Caco-2 (cell line): ENCODE measurements around the gene RMDN3. TPM values are rescaled to one million over a fixed set of nuclear protein-coding genes. Genes with fewer than 3 reads are reported as not detected.

Experiments used
- BruUV-seq: library from RNA; stranded (reverse); fragments of 400-500 nt; replicated peaks from 2 replicates; lab custom pipeline; 2021; lab: Mats Ljungman, UMichigan
- CTCF ChIA-PET: fragments of 300-600 bp; sonication (Branson Sonifier 250); formaldehyde crosslinking; loops from one replicate; lab custom pipeline; 2022; ENCODE audit warnings: antibody characterized with exemption; lab: Charles Lee
- POLR2A ChIA-PET: fragments of 300-600 bp; sonication (Branson Sonifier 250); formaldehyde crosslinking; loops from one replicate; lab custom pipeline; 2022; ENCODE audit warnings: antibody characterized with exemption; lab: Charles Lee
- DNase-seq, 2 experiments: peaks; one replicate each; pipeline versions ENCODE4 v3.0.0 to v3.0.0-alpha.2; 2020 to 2022
- H3K27me3 ChIP-seq: replicated peaks from 2 replicates; pipeline ENCODE4 v1.6.0; 2011; ENCODE audit warnings: low read length; ENCODE audit not compliant: control insufficient read depth, insufficient read depth
- H3K36me3 ChIP-seq: 2 replicates; pipeline ENCODE4 v1.5.1; 2011; ENCODE audit warnings: low read length; ENCODE audit not compliant: control insufficient read depth, insufficient read depth
- H3K4me1 ChIP-seq: fragments of 250-450 bp; sonication (Bioruptor Pico); 2 replicates; pipeline ENCODE4 v1.5.1; 2020; ENCODE audit warnings: mild to moderate bottlenecking
- H3K4me3 ChIP-seq: 2 replicates; pipeline ENCODE4 v1.5.1; 2011; ENCODE audit warnings: low read depth, mild to moderate bottlenecking, control low read depth, low read length
- H3K9me3 ChIP-seq: fragments of 250-450 bp; sonication (Bioruptor Pico); 2 replicates; pipeline ENCODE4 v1.5.1; 2020; ENCODE audit warnings: mild to moderate bottlenecking, moderate library complexity
- H3K27ac Mint-ChIP-seq: one replicate; pipeline ENCODE4 v1.8.0; 2022; ENCODE audit warnings: mixed read lengths; ENCODE audit not compliant: unreplicated experiment
- H3K27me3 Mint-ChIP-seq: one replicate; pipeline ENCODE4 v1.8.0; 2022; ENCODE audit warnings: mixed read lengths; ENCODE audit not compliant: insufficient read depth, unreplicated experiment
- H3K36me3 Mint-ChIP-seq: one replicate; pipeline ENCODE4 v1.8.0; 2022; ENCODE audit warnings: mild to moderate bottlenecking, mixed read lengths; ENCODE audit not compliant: insufficient read depth, unreplicated experiment
- H3K4me1 Mint-ChIP-seq: one replicate; pipeline ENCODE4 v1.8.0; 2022; ENCODE audit warnings: low read depth, mixed read lengths; ENCODE audit not compliant: unreplicated experiment
- H3K4me3 Mint-ChIP-seq: one replicate; pipeline ENCODE4 v1.8.0; 2022; ENCODE audit warnings: mild to moderate bottlenecking, moderate library complexity, mixed read lengths; ENCODE audit not compliant: unreplicated experiment
- H3K9me3 Mint-ChIP-seq: one replicate; pipeline ENCODE4 v1.8.0; 2022; ENCODE audit warnings: mixed read lengths; ENCODE audit not compliant: unreplicated experiment
- intact Hi-C: fragments of 100-400 bp; cut with micrococcal nuclease; formaldehyde crosslinking; loops from one replicate; pipeline ENCODE4 v1.10.0; 2022; ENCODE audit not compliant: unreplicated experiment
- total RNA-seq: library from RNA; stranded (reverse); gene quantifications from 2 replicates; pipeline ENCODE4 v1.2.3, GENCODE V29; 2022
- TF ChIP-seq, protein P1 (sequence below), 2 experiments: fragments of 200-600 bp in 1 of 2; IDR thresholded peaks; 1 replicate in 1 of 2; 2 replicates in 1 of 2; pipeline versions ENCODE4 v1.5.1 to v1.8.0; 2011 to 2022; ENCODE audit warnings: antibody characterized with exemption in 1 of 2, control low read depth in 1 of 2, inconsistent platforms in 1 of 2, low read depth in 1 of 2, low read length in 1 of 2, mild to moderate bottlenecking in 1 of 2, moderate library complexity in 1 of 2; ENCODE audit not compliant: insufficient read depth in 1 of 2, severe bottlenecking in 1 of 2, unreplicated experiment in 1 of 2

RMDN3 gene
- total RNA-seq, 1 experiment from 2014 or later: 48.0 TPM

DNA sequence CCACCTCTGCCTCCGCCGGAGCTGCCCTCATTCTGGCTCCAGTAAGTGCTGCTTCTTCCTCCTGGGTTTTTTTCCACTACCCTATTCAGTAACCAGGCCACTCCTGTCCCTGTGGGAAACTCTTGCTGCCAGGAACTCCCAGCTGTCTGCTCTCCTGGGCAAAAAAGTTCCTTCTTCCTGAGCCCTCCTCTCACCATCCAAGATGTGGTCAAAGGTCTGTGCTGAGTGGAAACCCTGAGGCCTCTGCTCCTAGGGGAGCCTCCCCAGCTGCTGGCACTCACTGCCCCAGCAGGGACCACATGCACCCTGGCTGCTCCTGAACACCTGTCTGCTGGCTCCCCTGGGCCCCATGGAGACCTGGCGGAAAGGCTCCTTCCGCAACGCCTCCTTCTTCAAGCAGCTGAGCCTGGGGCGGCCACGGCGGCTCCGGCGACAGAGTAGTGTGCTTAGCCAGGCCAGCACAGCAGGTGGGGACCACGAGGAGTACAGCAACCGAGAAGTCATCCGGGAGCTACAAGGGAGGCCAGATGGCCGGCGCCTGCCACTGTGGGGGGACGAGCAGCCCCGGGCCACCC, 15.2 kb upstream of the RMDN3 start:
- no peak for DNase-seq
- peaks cover 40% of the 10 kb centered on the region for H3K36me3 Mint-ChIP-seq
- no peaks in the 10 kb centered on the region for H3K9me3 Mint-ChIP-seq
- intact Hi-C loops: no loop called here
- peaks cover 8% of the 10 kb centered on the region for H3K4me1 Mint-ChIP-seq
- Histone ChIP-seq H3K36me3 (peaks cover 1% of the 10 kb centered on the region; the same call in 1 of the 2 replicates), H3K9me3 (no peaks in the 10 kb centered on the region), H3K27me3 (no peaks in the 10 kb centered on the region), H3K4me1 (no peaks in the 10 kb centered on the region), H3K4me3 (no peak overlapping the region)
- BruUV-seq: no TSS peak
- H3K4me3 Mint-ChIP-seq: no peak overlapping the region
- POLR2A ChIA-PET: no interaction called here
- H3K27me3 Mint-ChIP-seq: no peaks in the 10 kb centered on the region
- no peak overlapping the region for H3K27ac Mint-ChIP-seq
- TF ChIP-seq, protein P1, sequence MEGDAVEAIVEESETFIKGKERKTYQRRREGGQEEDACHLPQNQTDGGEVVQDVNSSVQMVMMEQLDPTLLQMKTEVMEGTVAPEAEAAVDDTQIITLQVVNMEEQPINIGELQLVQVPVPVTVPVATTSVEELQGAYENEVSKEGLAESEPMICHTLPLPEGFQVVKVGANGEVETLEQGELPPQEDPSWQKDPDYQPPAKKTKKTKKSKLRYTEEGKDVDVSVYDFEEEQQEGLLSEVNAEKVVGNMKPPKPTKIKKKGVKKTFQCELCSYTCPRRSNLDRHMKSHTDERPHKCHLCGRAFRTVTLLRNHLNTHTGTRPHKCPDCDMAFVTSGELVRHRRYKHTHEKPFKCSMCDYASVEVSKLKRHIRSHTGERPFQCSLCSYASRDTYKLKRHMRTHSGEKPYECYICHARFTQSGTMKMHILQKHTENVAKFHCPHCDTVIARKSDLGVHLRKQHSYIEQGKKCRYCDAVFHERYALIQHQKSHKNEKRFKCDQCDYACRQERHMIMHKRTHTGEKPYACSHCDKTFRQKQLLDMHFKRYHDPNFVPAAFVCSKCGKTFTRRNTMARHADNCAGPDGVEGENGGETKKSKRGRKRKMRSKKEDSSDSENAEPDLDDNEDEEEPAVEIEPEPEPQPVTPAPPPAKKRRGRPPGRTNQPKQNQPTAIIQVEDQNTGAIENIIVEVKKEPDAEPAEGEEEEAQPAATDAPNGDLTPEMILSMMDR (IDR thresholded peaks at IDR 0.05; ENCODE audit: insufficient read depth in 1 of 2, low read depth in 1 of 2, low read length in 1 of 2, severe bottlenecking in 1 of 2, unreplicated experiment in 1 of 2): no peak
- CTCF ChIA-PET: interaction anchor here (1.4 kb wide), 1 partner anchor 15 kb away, joined by 3 read pairs; no protein-coding TSS in a partner anchor

DNA sequence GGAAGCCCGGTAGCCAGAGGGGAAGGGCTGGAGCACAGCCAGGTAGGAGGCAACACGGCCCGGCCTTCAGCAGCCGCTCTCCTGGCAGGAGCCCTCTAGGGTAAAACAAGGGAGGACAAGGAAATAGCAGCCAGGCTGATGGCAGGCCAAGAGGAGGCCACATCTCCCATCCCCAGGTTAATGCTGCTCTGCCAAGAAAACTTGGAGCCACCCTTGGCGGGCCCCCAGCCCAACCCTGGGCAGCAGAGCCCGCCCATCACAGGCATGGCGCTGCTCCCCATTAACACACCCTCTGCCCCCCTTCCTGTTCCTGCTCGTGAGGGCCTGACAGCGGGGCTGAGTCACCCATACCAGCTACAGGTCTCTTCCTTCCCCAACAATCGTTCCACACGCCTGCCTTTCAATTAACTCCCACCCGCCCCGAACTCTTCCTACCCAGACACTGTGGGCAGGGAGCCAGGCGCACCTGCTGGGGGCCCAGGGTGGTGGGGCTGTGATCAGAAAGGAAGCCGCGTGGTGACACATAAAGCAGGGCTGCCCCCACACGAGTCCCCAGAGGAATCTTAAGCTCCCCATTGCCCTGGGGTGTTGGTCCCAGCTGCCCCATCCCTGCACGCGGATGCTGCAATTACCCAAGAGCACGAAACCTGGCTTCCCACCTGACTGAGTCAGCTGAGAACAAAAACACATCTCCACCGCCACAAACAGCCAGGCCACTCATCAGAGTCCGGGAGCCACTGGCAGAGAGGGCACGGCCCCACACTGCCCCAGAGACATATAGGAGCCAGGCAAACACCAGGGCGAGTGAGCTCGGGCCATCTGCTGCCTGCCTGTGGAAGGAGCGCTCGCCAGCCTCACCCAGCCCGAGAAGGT, 14.5 kb upstream of the RMDN3 start, which contains the start of gene C15orf62:
Gene C15orf62, plus strand, starts transcription at position 707 of the 873 bp plus-strand sequence. CDS start 516 bp downstream, outside the sequence.
- no TSS peak for BruUV-seq
- H3K36me3 Mint-ChIP-seq: peaks cover 40% of the 10 kb centered on the region
- Histone ChIP-seq H3K9me3 (no peaks in the 10 kb centered on the region), H3K4me1 (no peaks in the 10 kb centered on the region), H3K36me3 (peaks cover 1% of the 10 kb centered on the region; the same call in 1 of the 2 replicates), H3K4me3 (no peak within 1 kb of the TSS), H3K27me3 (no peaks in the 10 kb centered on the region)
- TF ChIP-seq, protein P1 (IDR thresholded peaks at IDR 0.05; ENCODE audit: insufficient read depth in 1 of 2, low read depth in 1 of 2, low read length in 1 of 2, severe bottlenecking in 1 of 2, unreplicated experiment in 1 of 2): no peak
- H3K4me1 Mint-ChIP-seq: peaks cover 11% of the 10 kb centered on the region
- H3K27me3 Mint-ChIP-seq: no peaks in the 10 kb centered on the region
- no peak for DNase-seq
- POLR2A ChIA-PET: no interaction called here
- CTCF ChIA-PET: interaction anchor here (1.4 kb wide), 1 partner anchor 16 kb away, joined by 3 read pairs; no protein-coding TSS in a partner anchor
- intact Hi-C loops: loop anchor here (10.0 kb wide), 1 partner anchor 205 kb away; the partner anchor contains the start of genes CCDC32 and RPUSD2
- H3K4me3 Mint-ChIP-seq: no peak within 1 kb of the TSS
- no peaks in the 10 kb centered on the region for H3K9me3 Mint-ChIP-seq
- H3K27ac Mint-ChIP-seq: no peak within 1 kb of the TSS

DNA sequence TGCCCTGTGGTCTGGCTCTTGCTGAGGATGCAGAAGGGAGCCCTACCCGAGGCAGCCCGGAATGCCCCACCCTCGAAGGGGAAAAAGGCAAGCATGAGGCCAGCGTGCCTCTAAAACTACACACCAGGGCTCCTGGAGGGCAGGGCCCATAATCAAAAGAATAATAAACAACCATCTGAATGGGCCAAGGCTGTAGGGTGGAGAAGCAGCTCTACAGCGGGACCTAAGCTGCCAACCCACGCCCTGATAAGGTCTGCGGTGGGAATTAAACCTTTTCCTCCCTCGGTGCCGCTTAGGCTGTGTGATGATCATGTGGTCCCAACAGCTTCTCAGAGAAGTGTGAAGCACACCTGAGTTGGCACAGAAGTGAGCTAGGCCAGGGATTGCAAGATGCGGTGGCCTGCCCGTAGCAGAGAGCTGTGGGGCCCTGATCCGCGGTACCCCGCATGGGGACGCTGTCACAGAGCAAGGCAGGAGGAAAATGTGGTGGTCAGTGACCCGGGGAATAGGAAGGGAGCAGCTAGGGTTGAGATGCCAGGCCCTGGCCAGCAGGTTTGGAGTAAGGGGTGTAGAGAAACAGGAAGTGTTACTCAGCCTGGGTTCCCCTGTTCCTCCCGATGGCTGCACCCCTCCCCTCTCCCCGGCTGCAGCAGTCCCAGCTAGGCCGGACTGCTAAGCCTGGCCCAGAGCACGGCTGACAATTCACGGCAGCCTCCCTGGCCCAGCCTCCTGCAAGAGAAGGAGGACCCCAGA, 13.6 kb upstream of the RMDN3 start:
- TF ChIP-seq, protein P1 (IDR thresholded peaks at IDR 0.05; ENCODE audit: insufficient read depth in 1 of 2, low read depth in 1 of 2, low read length in 1 of 2, severe bottlenecking in 1 of 2, unreplicated experiment in 1 of 2): no peak
- Mint-ChIP-seq H3K4me1 (peaks cover 11% of the 10 kb centered on the region), H3K27me3 (no peaks in the 10 kb centered on the region), H3K36me3 (peaks cover 47% of the 10 kb centered on the region), H3K9me3 (no peaks in the 10 kb centered on the region), H3K4me3 (no peak overlapping the region), H3K27ac (no peak overlapping the region)
- H3K9me3 ChIP-seq: no peaks in the 10 kb centered on the region
- POLR2A ChIA-PET: no interaction called here
- H3K27me3 ChIP-seq: no peaks in the 10 kb centered on the region
- CTCF ChIA-PET: no interaction called here
- no peak for DNase-seq
- peaks cover 1% of the 10 kb centered on the region; the same call in 1 of the 2 replicates for H3K36me3 ChIP-seq
- no TSS peak for BruUV-seq
- intact Hi-C loops: loop anchor here (10.0 kb wide), 1 partner anchor 204 kb away; the partner anchor contains the start of genes CCDC32 and RPUSD2
- H3K4me1 ChIP-seq: no peaks in the 10 kb centered on the region
- H3K4me3 ChIP-seq: no peak overlapping the region
